HTR-8/SVneo (cell line): ENCODE measurements around the gene MRO.
A peak's percentile ranks its signal among the peaks of the same experiment; 100 is the strongest.
"Not testable (repeated sequence)": the region's sequence is repeated elsewhere in the genome, so short reads cannot be mapped to it uniquely, and the experiment has no call there.

ENCODE experiments used
- DNase-seq: peaks from one replicate; pipeline ENCODE4 v3.0.0; 2011; ENCODE audit warnings: low spot score, mixed read lengths; ENCODE audit not compliant: insufficient read length
- FAIRE-seq: peaks from 2 replicates; lab custom pipeline; 2011; peaks lifted over from hg19 to GRCh38; lab: Jason Lieb, UNC

Gene MRO

GRCh38 chr18:50839341-50839740 lies 19.5 kb upstream of the MRO start:
- DNase-seq: no peak
- no peak for FAIRE-seq

GRCh38 chr18:50836521-50836957 lies 16.7 kb upstream of the MRO start:
- peak; percentile 61 for DNase-seq
- peak; percentile 33 for FAIRE-seq

GRCh38 chr18:50833496-50833895 lies 13.7 kb upstream of the MRO start:
- FAIRE-seq, DNase-seq: not testable (repeated sequence)

GRCh38 chr18:50832754-50833153 lies 12.9 kb upstream of the MRO start:
- no peak for FAIRE-seq

GRCh38 chr18:50830544-50830943 lies 10.7 kb upstream of the MRO start:
- no peak for FAIRE-seq

More at GRCh38 chr18:50832754-50833153, 12.9 kb upstream of the MRO start:
- no peak for DNase-seq

GRCh38 chr18:50829644-50830043 lies 9.8 kb upstream of the MRO start:
- DNase-seq (no peak), FAIRE-seq (no peak)

More at GRCh38 chr18:50830544-50830943, 10.7 kb upstream of the MRO start:
- DNase-seq: no peak

GRCh38 chr18:50826027-50826426 lies 6.2 kb upstream of the MRO start:
- FAIRE-seq (no peak), DNase-seq (no peak)

- no peak for FAIRE-seq
- no peak for DNase-seq
Observed at GRCh38 chr18:50825621-50826020, 5.8 kb upstream of the MRO start.

- FAIRE-seq (no peak), DNase-seq (no peak)
Observed at GRCh38 chr18:50822756-50823155, 2.9 kb upstream of the MRO start.

- DNase-seq: no peak
- no peak for FAIRE-seq
Observed at GRCh38 chr18:50820901-50821520, 1.2 kb upstream of the MRO start.

GRCh38 chr18:50819027-50819727 lies 639 bp downstream of the MRO start:
- DNase-seq (peak; percentile 9), FAIRE-seq (no peak)

GRCh38 chr18:50816419-50817166 lies 3.2 kb downstream of the MRO start:
- DNase-seq (no peak), FAIRE-seq (no peak)

- DNase-seq (no peak), FAIRE-seq (no peak)
Observed at GRCh38 chr18:50814395-50814794, 5.4 kb downstream of the MRO start.

GRCh38 chr18:50813353-50813752 lies 6.5 kb downstream of the MRO start:
- DNase-seq (no peak), FAIRE-seq (no peak)

GRCh38 chr18:50812834-50813233 lies 7.0 kb downstream of the MRO start:
- FAIRE-seq: no peak

GRCh38 chr18:50807176-50807575 lies 12.6 kb downstream of the MRO start:
- no peak for DNase-seq
- no peak for FAIRE-seq

More at GRCh38 chr18:50812834-50813233, 7.0 kb downstream of the MRO start:
- DNase-seq: no peak

GRCh38 chr18:50806208-50806616 lies 13.6 kb downstream of the MRO start:
- no peak for DNase-seq

GRCh38 chr18:50805732-50806131 lies 14.1 kb downstream of the MRO start:
- FAIRE-seq: no peak
- no peak for DNase-seq

More at GRCh38 chr18:50806208-50806616, 13.6 kb downstream of the MRO start:
- FAIRE-seq: no peak

GRCh38 chr18:50803592-50803991 lies 16.2 kb downstream of the MRO start:
- DNase-seq (no peak), FAIRE-seq (no peak)

- no peak for DNase-seq
- no peak for FAIRE-seq
Observed at GRCh38 chr18:50802141-50802540, 17.7 kb downstream of the MRO start.

- FAIRE-seq: no peak
Observed at GRCh38 chr18:50797142-50797541, 22.7 kb downstream of the MRO start.

More at GRCh38 chr18:50797142-50797541, 22.7 kb downstream of the MRO start:
- no peak for DNase-seq
